SK-N-MC (cell line): Measurements from ENCODE around the gene CAMKK2.

ENCODE experiments used
- EZH2 ChIP-seq: fragments of 200-600 bp; sonication (generic); IDR thresholded peaks from one replicate; pipeline ENCODE4 v1.6.1; 2017; ENCODE audit warnings: antibody characterized with exemption
- FOXP2 ChIP-seq: optimal IDR thresholded peaks from 2 replicates; pipeline ENCODE3; 2011; ENCODE audit warnings: mild to moderate bottlenecking, moderate library complexity; ENCODE audit not compliant: insufficient read depth; ENCODE audit errors: extremely low read length, control extremely low read depth
- POLR2AphosphoS5 ChIP-seq: IDR thresholded peaks from 2 replicates; pipeline ENCODE4 v1.6.1; 2012; ENCODE audit warnings: mild to moderate bottlenecking, low read depth, low read length, borderline replicate concordance

DNA sequence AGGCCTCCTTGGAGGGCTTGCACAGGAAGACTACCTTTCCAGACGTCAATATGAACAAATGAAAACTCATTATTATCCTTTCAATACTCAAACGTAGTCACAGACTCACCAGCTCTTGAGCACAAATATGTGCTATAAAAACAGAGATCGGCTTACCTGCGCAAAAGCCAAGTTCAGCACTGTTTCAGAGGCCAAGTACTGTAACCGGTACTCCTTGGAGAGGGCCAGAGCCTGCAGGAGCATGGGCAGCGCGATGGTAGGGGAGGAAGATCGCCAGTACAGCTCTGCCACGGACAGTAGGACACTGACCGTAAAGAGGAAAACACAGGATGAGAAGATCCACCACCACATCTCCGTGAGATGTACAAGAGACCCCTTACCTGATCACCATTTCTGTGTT is 21.6 kb upstream of the CAMKK2 start:
- TF ChIP-seq EZH2, result no peak
- no peak for TF ChIP-seq POLR2AphosphoS5
- no peak for TF ChIP-seq FOXP2
